Dendritic cell treated with granulocyte-macrophage colony-stimulating factor and Interleukin-4, amounts not matched to agents 40 ng/mL and 50 ng/mL, for 4 days (primary cell): Measurements from ENCODE around the gene DMAP1.

ENCODE experiments used
- H3K27ac Mint-ChIP-seq: one replicate; pipeline ENCODE4 v1.8.0; 2022; ENCODE audit warnings: mild to moderate bottlenecking, mixed read lengths
- H3K27me3 Mint-ChIP-seq: one replicate; pipeline ENCODE4 v1.8.0; 2022; ENCODE audit warnings: mild to moderate bottlenecking, mixed read lengths
- H3K36me3 Mint-ChIP-seq: one replicate; pipeline ENCODE4 v1.8.0; 2022; ENCODE audit warnings: low read depth, mixed read lengths
- H3K4me1 Mint-ChIP-seq: one replicate; pipeline ENCODE4 v1.8.0; 2022; ENCODE audit warnings: low read depth, mixed read lengths
- H3K4me3 Mint-ChIP-seq: one replicate; pipeline ENCODE4 v1.8.0; 2022; ENCODE audit warnings: mild to moderate bottlenecking, moderate library complexity, mixed read lengths
- H3K9me3 Mint-ChIP-seq: one replicate; pipeline ENCODE4 v1.8.0; 2022; ENCODE audit warnings: mixed read lengths
- intact Hi-C: fragments of 100-400 bp; cut with micrococcal nuclease; formaldehyde crosslinking; loops from one replicate; pipeline ENCODE4 v1.15.0; 2022

Gene DMAP1

GRCh38 chr1:44237721-44238457, 24.6 kb downstream of the DMAP1 start:
- peak overlapping the region; percentile 28 for H3K4me3 Mint-ChIP-seq

GRCh38 chr1:44238660-44239059, 25.4 kb downstream of the DMAP1 start:
- Mint-ChIP-seq H3K36me3 (peaks cover 39% of the 10 kb centered on the region), H3K9me3 (no peaks in the 10 kb centered on the region), H3K27ac (no peak overlapping the region), H3K27me3 (no peaks in the 10 kb centered on the region), H3K4me1 (peaks cover 26% of the 10 kb centered on the region), H3K4me3 (no peak overlapping the region)
- intact Hi-C loops = no loop called here

More at GRCh38 chr1:44237721-44238457, 24.6 kb downstream of the DMAP1 start:
- Mint-ChIP-seq H3K36me3 (peaks cover 32% of the 10 kb centered on the region), H3K9me3 (no peaks in the 10 kb centered on the region), H3K4me1 (peaks cover 26% of the 10 kb centered on the region), H3K27ac (no peak overlapping the region), H3K27me3 (no peaks in the 10 kb centered on the region)
- intact Hi-C loops = no loop called here

- H3K9me3 Mint-ChIP-seq = no peaks in the 10 kb centered on the region
- peaks cover 26% of the 10 kb centered on the region for H3K4me1 Mint-ChIP-seq
- no peak overlapping the region for H3K27ac Mint-ChIP-seq
- intact Hi-C loops = no loop called here
- H3K27me3 Mint-ChIP-seq = no peaks in the 10 kb centered on the region
- H3K4me3 Mint-ChIP-seq = no peak overlapping the region
- peaks cover 45% of the 10 kb centered on the region for H3K36me3 Mint-ChIP-seq
Measured at GRCh38 chr1:44239331-44239960, 26.2 kb downstream of the DMAP1 start.

- Mint-ChIP-seq H3K4me3 (no peak overlapping the region), H3K27ac (no peak overlapping the region), H3K4me1 (peaks cover 26% of the 10 kb centered on the region), H3K27me3 (no peaks in the 10 kb centered on the region), H3K9me3 (no peaks in the 10 kb centered on the region), H3K36me3 (peaks cover 50% of the 10 kb centered on the region)
- intact Hi-C loops = no loop called here
Measured at GRCh38 chr1:44239961-44240371, 26.7 kb downstream of the DMAP1 start.

GRCh38 chr1:44240802-44241671, 27.8 kb downstream of the DMAP1 start:
- Mint-ChIP-seq H3K27me3 (no peaks in the 10 kb centered on the region), H3K4me1 (peaks cover 30% of the 10 kb centered on the region), H3K9me3 (no peaks in the 10 kb centered on the region), H3K27ac (no peak overlapping the region), H3K36me3 (peaks cover 56% of the 10 kb centered on the region), H3K4me3 (no peak overlapping the region)
- intact Hi-C loops = no loop called here

GRCh38 chr1:44242746-44243145, 29.5 kb downstream of the DMAP1 start:
- Mint-ChIP-seq H3K4me1 (peaks cover 33% of the 10 kb centered on the region), H3K9me3 (no peaks in the 10 kb centered on the region), H3K27ac (no peak overlapping the region), H3K4me3 (no peak overlapping the region), H3K36me3 (peaks cover 56% of the 10 kb centered on the region), H3K27me3 (no peaks in the 10 kb centered on the region)
- intact Hi-C loops = no loop called here

- Mint-ChIP-seq H3K9me3 (no peaks in the 10 kb centered on the region), H3K36me3 (peaks cover 57% of the 10 kb centered on the region), H3K4me3 (no peak overlapping the region), H3K4me1 (peaks cover 21% of the 10 kb centered on the region), H3K27ac (no peak overlapping the region), H3K27me3 (no peaks in the 10 kb centered on the region)
- intact Hi-C loops = no loop called here
Measured at GRCh38 chr1:44243782-44244495, 30.7 kb downstream of the DMAP1 start.

- Mint-ChIP-seq H3K4me3 (no peak overlapping the region), H3K36me3 (peaks cover 57% of the 10 kb centered on the region), H3K9me3 (no peaks in the 10 kb centered on the region), H3K4me1 (peaks cover 11% of the 10 kb centered on the region), H3K27me3 (no peaks in the 10 kb centered on the region), H3K27ac (no peak overlapping the region)
- intact Hi-C loops = no loop called here
Measured at GRCh38 chr1:44244986-44245385, 31.7 kb downstream of the DMAP1 start.

- no peaks in the 10 kb centered on the region for H3K27me3 Mint-ChIP-seq
- no peaks in the 10 kb centered on the region for H3K9me3 Mint-ChIP-seq
- peaks cover 50% of the 10 kb centered on the region for H3K36me3 Mint-ChIP-seq
Measured at GRCh38 chr1:44246806-44247205, 33.5 kb downstream of the DMAP1 start.

GRCh38 chr1:44249543-44249942, 36.3 kb downstream of the DMAP1 start:
- H3K9me3 Mint-ChIP-seq = no peaks in the 10 kb centered on the region
- intact Hi-C loops = no loop called here
- H3K27ac Mint-ChIP-seq = no peak overlapping the region
- no peaks in the 10 kb centered on the region for H3K27me3 Mint-ChIP-seq
- no peak overlapping the region for H3K4me3 Mint-ChIP-seq
- peaks cover 34% of the 10 kb centered on the region for H3K36me3 Mint-ChIP-seq
- peaks cover 8% of the 10 kb centered on the region for H3K4me1 Mint-ChIP-seq

More at GRCh38 chr1:44246806-44247205, 33.5 kb downstream of the DMAP1 start:
- Mint-ChIP-seq H3K27ac (no peak overlapping the region), H3K4me1 (peaks cover 8% of the 10 kb centered on the region), H3K4me3 (no peak overlapping the region)
- intact Hi-C loops = no loop called here

GRCh38 chr1:44250068-44250781, 37.0 kb downstream of the DMAP1 start:
- no peaks in the 10 kb centered on the region for H3K9me3 Mint-ChIP-seq
- no peaks in the 10 kb centered on the region for H3K27me3 Mint-ChIP-seq
- intact Hi-C loops = no loop called here
- H3K4me1 Mint-ChIP-seq = peaks cover 8% of the 10 kb centered on the region
- no peak overlapping the region for H3K4me3 Mint-ChIP-seq
- no peak overlapping the region for H3K27ac Mint-ChIP-seq
- peaks cover 27% of the 10 kb centered on the region for H3K36me3 Mint-ChIP-seq

- intact Hi-C loops = no loop called here
- no peak overlapping the region for H3K27ac Mint-ChIP-seq
Measured at GRCh38 chr1:44251486-44251885, 38.2 kb downstream of the DMAP1 start.

GRCh38 chr1:44251989-44252671, 38.9 kb downstream of the DMAP1 start:
- Mint-ChIP-seq H3K27ac (no peak overlapping the region), H3K36me3 (peaks cover 15% of the 10 kb centered on the region), H3K9me3 (no peaks in the 10 kb centered on the region), H3K4me3 (no peak overlapping the region), H3K27me3 (no peaks in the 10 kb centered on the region), H3K4me1 (no peaks in the 10 kb centered on the region)
- intact Hi-C loops = no loop called here

More at GRCh38 chr1:44251486-44251885, 38.2 kb downstream of the DMAP1 start:
- no peak overlapping the region for H3K4me3 Mint-ChIP-seq
- no peaks in the 10 kb centered on the region for H3K9me3 Mint-ChIP-seq
- peaks cover 17% of the 10 kb centered on the region for H3K36me3 Mint-ChIP-seq
- no peaks in the 10 kb centered on the region for H3K27me3 Mint-ChIP-seq
- no peaks in the 10 kb centered on the region for H3K4me1 Mint-ChIP-seq
